ENCODE measurements around the gene GARIN5B. TPM values are rescaled to one million over a fixed set of nuclear protein-coding genes. Genes with fewer than 3 reads are reported as not detected.
A peak's percentile ranks its signal among the peaks of the same experiment; 100 is the strongest.

The GARIN5B gene
- total RNA-seq, 1 donor from 2014 or later: not detected

- peak within 1 kb of the TSS; percentile 99 for H3K27ac Mint-ChIP-seq (ENCODE audit: unreplicated experiment)
- H3K36me3 Mint-ChIP-seq (ENCODE audit: low read depth): peaks cover 21% of the 10 kb centered on the region
- peak; percentile 98 for DNase-seq (ENCODE audit: low spot score)
- peak within 1 kb of the TSS; percentile 99 for H3K4me3 Mint-ChIP-seq (ENCODE audit: unreplicated experiment)
- peaks cover 55% of the 10 kb centered on the region for H3K4me1 Mint-ChIP-seq (ENCODE audit: low read depth)
- no peak for TF ChIP-seq CTCF (IDR thresholded peaks at IDR 0.05)
- H3K9me3 Mint-ChIP-seq (ENCODE audit: low read depth): no peaks in the 10 kb centered on the region
- H3K27me3 Mint-ChIP-seq (ENCODE audit: low read depth): no peaks in the 10 kb centered on the region
Observed at GRCh38 chr19:55385724-55386492, 22.8 kb upstream of the GARIN5B start, which contains the start of gene RPL28. Gene RPL28 (plus strand): TSS chr19:55385932. CDS start chr19:55386358, 426 bp downstream.

GRCh38 chr19:55384920-55385723 is 22.1 kb upstream of the GARIN5B start:
- H3K27ac Mint-ChIP-seq (ENCODE audit: unreplicated experiment): peak overlapping the region; percentile 93

GRCh38 chr19:55384131-55384919 is 21.3 kb upstream of the GARIN5B start, which contains the start of gene TMEM238:
Gene TMEM238 (minus strand): TSS chr19:55384292. CDS start chr19:55384259, 33 bp downstream.
- Mint-ChIP-seq H3K9me3 (ENCODE audit: low read depth) (no peaks in the 10 kb centered on the region), H3K4me3 (ENCODE audit: unreplicated experiment) (peak within 1 kb of the TSS; percentile 99), H3K36me3 (ENCODE audit: low read depth) (peaks cover 16% of the 10 kb centered on the region), H3K27ac (ENCODE audit: unreplicated experiment) (peak within 1 kb of the TSS; percentile 93), H3K27me3 (ENCODE audit: low read depth) (no peaks in the 10 kb centered on the region), H3K4me1 (ENCODE audit: low read depth) (peaks cover 40% of the 10 kb centered on the region)
- no peak for TF ChIP-seq CTCF (IDR thresholded peaks at IDR 0.05)
- DNase-seq (ENCODE audit: low spot score): no peak

More at GRCh38 chr19:55384920-55385723, 22.1 kb upstream of the GARIN5B start:
- TF ChIP-seq CTCF (IDR thresholded peaks at IDR 0.05): peak; percentile 18
- Mint-ChIP-seq H3K9me3 (ENCODE audit: low read depth) (no peaks in the 10 kb centered on the region), H3K4me1 (ENCODE audit: low read depth) (peaks cover 47% of the 10 kb centered on the region), H3K4me3 (ENCODE audit: unreplicated experiment) (peak overlapping the region; percentile 99), H3K27me3 (ENCODE audit: low read depth) (no peaks in the 10 kb centered on the region), H3K36me3 (ENCODE audit: low read depth) (peaks cover 21% of the 10 kb centered on the region)
- DNase-seq (ENCODE audit: low spot score): no peak

- no peaks in the 10 kb centered on the region for H3K9me3 Mint-ChIP-seq (ENCODE audit: low read depth)
- no peaks in the 10 kb centered on the region for H3K27me3 Mint-ChIP-seq (ENCODE audit: low read depth)
- TF ChIP-seq CTCF (IDR thresholded peaks at IDR 0.05): peak; percentile 64
- H3K27ac Mint-ChIP-seq (ENCODE audit: unreplicated experiment): peak overlapping the region; percentile 66
- peaks cover 16% of the 10 kb centered on the region for H3K36me3 Mint-ChIP-seq (ENCODE audit: low read depth)
- H3K4me3 Mint-ChIP-seq (ENCODE audit: unreplicated experiment): peak overlapping the region; percentile 66
- DNase-seq (ENCODE audit: low spot score): no peak
- H3K4me1 Mint-ChIP-seq (ENCODE audit: low read depth): peaks cover 34% of the 10 kb centered on the region
Observed at GRCh38 chr19:55383279-55384130, 20.4 kb upstream of the GARIN5B start.

Data from chondrocyte (in vitro differentiated cells).